CD4-positive, CD25-positive, alpha-beta regulatory T cell (primary cell): ENCODE results near the gene CATSPER4. TPM values are rescaled to one million over a fixed set of nuclear protein-coding genes. Genes with fewer than 3 reads are reported as not detected.

Experiments used
- ATAC-seq, 2 donors: fragments of 150-1000 bp; cut with Tn5 transposase; one replicate each; pipeline ENCODE4 v1.10.0; 2021; ENCODE audit warnings: low read depth in 2 of 2, moderate number of reproducible peaks in 2 of 2, moderate library complexity in 1 of 2
- DNase-seq, 3 donors: peaks; one replicate each; pipeline versions ENCODE4 v3.0.0 to v3.0.0-alpha.2; 2012 to 2022; ENCODE audit warnings: mixed read lengths in 1 of 3
- H3K27ac ChIP-seq: one replicate; pipeline ENCODE4 v1.7.0; 2013; ENCODE audit warnings: mild to moderate bottlenecking, low read length; ENCODE audit not compliant: insufficient read depth, poor library complexity, severe bottlenecking
- H3K27me3 ChIP-seq: one replicate; pipeline ENCODE4 v1.7.0; 2013; ENCODE audit warnings: low read length; ENCODE audit not compliant: control insufficient read depth, insufficient read depth
- H3K36me3 ChIP-seq: one replicate; pipeline ENCODE4 v1.7.0; 2013; ENCODE audit warnings: mild to moderate bottlenecking, low read length, moderate library complexity; ENCODE audit not compliant: control insufficient read depth, insufficient read depth
- H3K4me1 ChIP-seq: 2 replicates; pipeline ENCODE4 v1.7.0; 2013; ENCODE audit warnings: mild to moderate bottlenecking, low read length; ENCODE audit not compliant: insufficient read depth, control insufficient read depth, poor library complexity, severe bottlenecking
- H3K4me3 ChIP-seq: one replicate; pipeline ENCODE4 v1.7.0; 2013; ENCODE audit warnings: low read depth, mild to moderate bottlenecking, low read length, moderate library complexity
- H3K9me3 ChIP-seq, 2 experiments: 1 replicate in 1 of 2; 2 replicates in 1 of 2; pipeline ENCODE4 v1.7.0; 2013; ENCODE audit warnings: low read length in 2 of 2, mild to moderate bottlenecking in 1 of 2, moderate library complexity in 1 of 2; ENCODE audit not compliant: control insufficient read depth in 2 of 2
- H3K27ac Mint-ChIP-seq, 3 donors: one replicate each; pipeline ENCODE4 v1.8.0; 2020 to 2022; ENCODE audit warnings: mild to moderate bottlenecking in 3 of 3, mixed read lengths in 3 of 3, moderate library complexity in 2 of 3
- H3K27me3 Mint-ChIP-seq: one replicate; pipeline ENCODE4 v1.8.0; 2022; ENCODE audit warnings: mild to moderate bottlenecking, mixed read lengths
- H3K36me3 Mint-ChIP-seq: one replicate; pipeline ENCODE4 v1.8.0; 2020; ENCODE audit warnings: mixed read lengths
- H3K4me1 Mint-ChIP-seq, 4 donors: one replicate each; pipeline ENCODE4 v1.8.0; 2020 to 2022; ENCODE audit warnings: mixed read lengths in 4 of 4, mild to moderate bottlenecking in 1 of 4
- H3K4me3 Mint-ChIP-seq, 4 donors: one replicate each; pipeline ENCODE4 v1.8.0; 2020 to 2022; ENCODE audit warnings: mild to moderate bottlenecking in 4 of 4, mixed read lengths in 4 of 4, moderate library complexity in 3 of 4
- H3K9me3 Mint-ChIP-seq, 7 donors: one replicate each; pipeline ENCODE4 v1.8.0; 2020 to 2022; ENCODE audit warnings: mixed read lengths in 7 of 7, mild to moderate bottlenecking in 3 of 7, moderate library complexity in 2 of 7
- polyA plus RNA-seq, 4 donors: library from polyadenylated mRNA; unstranded; fragments of 300-500 nt; fragmentation: Illumina TruSeq; gene quantifications; one replicate each; pipeline ENCODE4 v1.2.3, GENCODE V29; 2021
- total RNA-seq: library from RNA; stranded (reverse); gene quantifications from one replicate; pipeline ENCODE4 v1.2.3, GENCODE V29; 2022

The CATSPER4 gene
- total and polyA plus RNA-seq, 5 donors from 2014 or later, result not detected

DNA sequence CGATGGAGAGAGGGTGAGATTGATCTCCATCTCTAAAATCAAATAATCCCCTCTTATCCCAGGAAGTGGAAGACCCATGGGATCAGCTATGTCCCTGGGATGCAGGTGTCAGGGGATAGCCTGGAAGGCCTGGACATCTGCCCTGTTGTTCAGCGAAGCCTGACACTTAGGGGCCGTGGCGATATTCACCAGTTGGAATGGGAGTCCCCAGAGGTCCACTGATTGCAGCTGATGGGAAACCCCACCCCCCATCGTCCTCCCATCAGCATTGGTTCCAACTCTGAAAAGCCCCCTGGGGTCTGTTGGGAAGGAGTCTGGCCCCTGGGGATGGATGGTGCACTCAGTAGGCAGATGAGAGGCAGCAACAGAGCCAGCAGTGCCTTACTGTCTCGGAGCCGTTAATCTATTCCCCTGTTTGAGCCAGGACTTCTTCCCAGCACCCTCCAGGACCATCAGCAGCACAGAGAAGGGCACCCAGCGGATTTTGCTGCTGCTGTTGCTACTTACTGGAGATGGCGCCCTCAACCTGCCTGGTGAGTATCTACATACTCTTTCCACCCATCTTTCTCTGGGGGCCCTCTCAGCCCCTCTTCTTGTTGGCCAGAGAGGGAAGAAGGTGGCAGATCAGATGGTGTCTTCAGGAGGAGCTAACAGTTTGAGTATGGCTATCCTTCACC lies 13.4 kb downstream of the CATSPER4 start:
- no peak for ATAC-seq
- no peaks in the 10 kb centered on the region for H3K27me3 ChIP-seq

DNA sequence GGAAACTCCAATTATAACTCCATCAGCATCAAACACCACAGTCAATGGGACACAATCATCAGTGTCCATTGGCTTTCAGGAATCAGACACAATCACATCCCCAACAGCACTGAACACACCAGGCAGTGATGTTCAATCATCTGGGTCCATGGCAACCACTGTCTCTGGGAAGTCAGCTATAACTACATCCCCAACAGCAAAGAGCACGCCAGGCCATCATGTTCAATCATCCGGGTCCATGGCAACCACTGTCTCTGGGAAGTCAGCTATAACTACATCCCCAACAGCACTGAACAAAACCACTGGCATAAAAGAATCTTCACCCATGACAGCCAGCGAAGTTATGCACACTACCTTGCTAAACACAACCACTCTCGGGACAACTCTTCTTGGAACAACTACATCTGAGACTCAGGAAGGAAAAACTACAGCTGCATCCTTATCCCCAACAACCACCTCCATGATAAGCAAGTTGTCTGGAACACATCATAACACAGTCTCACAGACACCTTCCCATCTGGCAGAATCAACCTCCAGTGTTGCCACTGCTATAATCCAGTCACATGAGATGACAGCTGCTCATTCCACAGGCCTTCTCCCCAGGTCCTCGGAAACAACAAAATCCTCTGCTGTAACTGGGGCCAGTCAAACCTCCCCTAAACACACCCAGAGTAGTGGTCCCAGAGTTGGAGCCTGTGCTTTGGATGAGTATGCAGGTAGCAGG lies 19.9 kb downstream of the CATSPER4 start:
- no peak for ATAC-seq
- H3K9me3 ChIP-seq, result no peaks in the 10 kb centered on the region
- no peaks in the 10 kb centered on the region for H3K36me3 Mint-ChIP-seq
- H3K4me3 ChIP-seq, result no peak overlapping the region
- H3K9me3 Mint-ChIP-seq, result no peaks in the 10 kb centered on the region
- no peaks in the 10 kb centered on the region for H3K36me3 ChIP-seq
- H3K4me1 ChIP-seq, result no peaks in the 10 kb centered on the region
- H3K27me3 ChIP-seq, result no peaks in the 10 kb centered on the region
- peaks cover 5% of the 10 kb centered on the region for H3K27me3 Mint-ChIP-seq
- H3K27ac Mint-ChIP-seq, result peak overlapping the region in 1 of 3 donors; percentile 20
- no peak overlapping the region for H3K27ac ChIP-seq
- no peak overlapping the region for H3K4me3 Mint-ChIP-seq
- DNase-seq, result no peak
- no peaks in the 10 kb centered on the region for H3K4me1 Mint-ChIP-seq

More for the DNA sequence above, 13.4 kb downstream of the CATSPER4 start:
- Mint-ChIP-seq H3K9me3 (no peaks in the 10 kb centered on the region), H3K27me3 (peaks cover 5% of the 10 kb centered on the region), H3K27ac (peak overlapping the region; percentile 32 to 98 (median 91)), H3K4me1 (peaks cover 5 to 47% (median 26%) of the 10 kb centered on the region in 4 donors), H3K36me3 (no peaks in the 10 kb centered on the region), H3K4me3 (no peak overlapping the region)
- no peak overlapping the region for H3K27ac ChIP-seq
- no peaks in the 10 kb centered on the region for H3K9me3 ChIP-seq
- DNase-seq, result peak in 1 of 3 donors; percentile 27
- no peaks in the 10 kb centered on the region for H3K36me3 ChIP-seq
- H3K4me3 ChIP-seq, result no peak overlapping the region
- peaks cover 29% of the 10 kb centered on the region for H3K4me1 ChIP-seq

DNA sequence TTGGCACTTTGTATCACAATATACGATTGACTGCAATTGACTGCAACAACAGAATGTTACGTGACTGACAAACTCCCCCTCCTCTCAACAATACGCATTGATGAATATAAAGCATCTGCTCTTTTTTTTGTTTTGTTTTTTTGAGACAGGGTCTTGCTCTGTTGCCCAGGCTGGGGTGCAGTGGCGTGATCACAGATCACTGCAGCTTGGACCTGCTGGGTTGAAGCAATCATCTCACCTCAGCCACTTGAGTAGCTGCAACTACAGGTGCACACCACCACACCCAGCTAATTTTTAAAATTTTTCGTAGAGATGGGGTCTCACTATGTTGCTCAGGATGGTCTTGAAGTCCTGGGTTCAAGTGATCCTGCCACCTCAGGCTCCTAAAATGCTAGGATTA lies 22.3 kb downstream of the CATSPER4 start:
- H3K4me3 Mint-ChIP-seq, result no peak overlapping the region
- H3K9me3 ChIP-seq, result no peaks in the 10 kb centered on the region
- no peaks in the 10 kb centered on the region for H3K36me3 Mint-ChIP-seq
- no peak overlapping the region for H3K27ac ChIP-seq
- no peaks in the 10 kb centered on the region for H3K9me3 Mint-ChIP-seq
- peaks cover 10% of the 10 kb centered on the region for H3K27me3 Mint-ChIP-seq
- no peaks in the 10 kb centered on the region for H3K4me1 ChIP-seq
- no peak for ATAC-seq
- no peaks in the 10 kb centered on the region for H3K27me3 ChIP-seq
- H3K4me1 Mint-ChIP-seq, result no peaks in the 10 kb centered on the region
- H3K36me3 ChIP-seq, result no peaks in the 10 kb centered on the region
- H3K27ac Mint-ChIP-seq, result peak overlapping the region in 1 of 3 donors; percentile 43
- no peak for DNase-seq
- no peak overlapping the region for H3K4me3 ChIP-seq

DNA sequence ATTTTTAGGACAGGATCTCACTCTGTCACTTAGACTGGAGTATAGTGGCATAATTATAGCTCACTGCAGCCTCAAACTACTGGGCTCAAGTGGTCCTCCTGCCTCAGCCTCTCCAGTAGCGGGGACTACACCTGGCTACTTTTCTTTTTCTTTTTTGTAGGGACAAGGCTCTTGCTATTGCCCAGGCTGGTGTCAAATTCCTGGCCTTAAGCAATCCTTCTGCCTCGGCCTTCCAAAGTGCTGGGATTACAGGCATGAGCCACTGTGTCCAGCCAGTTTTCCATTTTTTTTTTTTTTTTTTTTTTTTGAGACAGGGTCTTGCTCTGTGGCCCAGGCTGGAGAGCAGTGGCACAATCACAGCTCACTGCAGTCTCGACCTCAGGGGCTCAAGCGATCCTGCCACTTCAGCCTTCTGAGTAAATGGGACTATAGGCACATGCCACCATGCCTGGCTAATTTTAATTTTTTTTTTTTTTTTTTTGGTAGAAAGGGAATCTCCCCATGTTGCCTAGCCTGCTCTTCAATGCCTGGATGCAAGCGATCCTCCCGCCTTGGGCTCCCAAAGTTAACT lies 23.0 kb downstream of the CATSPER4 start:
- H3K27me3 ChIP-seq, result no peaks in the 10 kb centered on the region
- no peaks in the 10 kb centered on the region for H3K4me1 ChIP-seq
- no peaks in the 10 kb centered on the region for H3K9me3 Mint-ChIP-seq
- no peak overlapping the region for H3K27ac Mint-ChIP-seq
- no peak overlapping the region for H3K27ac ChIP-seq
- ATAC-seq, result no peak
- H3K27me3 Mint-ChIP-seq, result peaks cover 10% of the 10 kb centered on the region
- H3K9me3 ChIP-seq, result no peaks in the 10 kb centered on the region
- H3K4me3 ChIP-seq, result no peak overlapping the region
- H3K4me1 Mint-ChIP-seq, result no peaks in the 10 kb centered on the region
- no peaks in the 10 kb centered on the region for H3K36me3 Mint-ChIP-seq
- H3K36me3 ChIP-seq, result no peaks in the 10 kb centered on the region
- no peak overlapping the region for H3K4me3 Mint-ChIP-seq
- no peak for DNase-seq

DNA sequence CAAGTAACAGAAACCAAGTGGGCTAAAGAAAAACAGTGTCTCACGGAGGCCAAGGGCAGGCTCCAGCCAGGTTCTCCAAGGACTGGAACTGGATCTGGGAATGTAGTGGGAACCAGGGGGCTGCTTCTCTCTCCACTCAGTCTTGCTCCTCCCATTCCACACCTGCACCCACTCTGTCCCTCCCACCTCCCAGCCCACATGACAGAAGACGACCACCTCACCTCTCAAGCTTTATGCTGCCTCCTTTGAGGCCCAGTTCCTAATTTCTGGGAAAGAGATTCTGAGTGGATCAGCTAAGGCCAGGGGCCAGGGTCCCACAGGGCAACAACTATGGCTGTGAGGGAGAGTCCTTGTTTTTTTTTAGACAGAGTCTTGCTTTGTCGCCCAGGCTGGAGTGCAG lies 24.8 kb downstream of the CATSPER4 start:
- no peak for DNase-seq
- H3K4me3 Mint-ChIP-seq, result no peak overlapping the region
- Histone ChIP-seq H3K36me3 (no peaks in the 10 kb centered on the region), H3K27me3 (no peaks in the 10 kb centered on the region), H3K27ac (no peak overlapping the region), H3K9me3 (no peaks in the 10 kb centered on the region), H3K4me3 (no peak overlapping the region), H3K4me1 (no peaks in the 10 kb centered on the region)
- H3K9me3 Mint-ChIP-seq, result no peaks in the 10 kb centered on the region
- H3K27me3 Mint-ChIP-seq, result peaks cover 14% of the 10 kb centered on the region
- H3K36me3 Mint-ChIP-seq, result no peaks in the 10 kb centered on the region
- peak overlapping the region in 1 of 3 donors; percentile 41 for H3K27ac Mint-ChIP-seq
- ATAC-seq, result no peak
- no peaks in the 10 kb centered on the region for H3K4me1 Mint-ChIP-seq

DNA sequence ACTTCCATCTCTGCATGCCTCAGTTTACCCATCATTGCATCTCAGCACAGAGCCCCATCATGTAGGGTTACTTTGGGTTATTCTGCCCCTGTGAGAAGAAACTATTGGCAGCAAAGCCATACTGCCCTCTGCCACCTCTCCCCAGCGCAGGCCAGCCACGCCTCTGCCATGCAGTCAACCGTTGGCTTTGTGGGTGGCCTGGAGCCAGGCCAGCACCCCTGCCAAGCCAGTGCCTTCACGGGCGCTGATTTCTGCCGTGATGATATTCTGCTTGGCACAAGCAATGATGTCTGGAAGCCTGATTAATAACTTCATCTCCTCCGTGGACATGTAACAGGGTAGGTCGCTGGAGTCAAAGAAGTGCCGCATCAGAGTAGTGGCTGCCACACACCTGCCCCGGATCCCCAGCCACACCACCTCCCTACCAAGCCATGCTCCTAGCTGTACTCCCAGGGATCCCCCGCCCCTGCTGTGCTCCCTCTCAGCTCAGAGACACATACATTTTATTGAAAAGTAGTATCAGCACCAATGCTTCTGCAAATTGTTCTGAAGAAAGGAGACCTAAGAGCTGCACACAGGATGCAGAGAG lies 28.6 kb downstream of the CATSPER4 start:
- Mint-ChIP-seq H3K27me3 (peaks cover 14% of the 10 kb centered on the region), H3K4me3 (no peak overlapping the region), H3K36me3 (no peaks in the 10 kb centered on the region), H3K9me3 (no peaks in the 10 kb centered on the region), H3K27ac (no peak overlapping the region), H3K4me1 (no peaks in the 10 kb centered on the region)
- Histone ChIP-seq H3K27ac (no peak overlapping the region), H3K27me3 (peaks cover 3% of the 10 kb centered on the region), H3K4me3 (no peak overlapping the region), H3K4me1 (no peaks in the 10 kb centered on the region), H3K9me3 (no peaks in the 10 kb centered on the region), H3K36me3 (no peaks in the 10 kb centered on the region)
- ATAC-seq (no peak), DNase-seq (no peak)

DNA sequence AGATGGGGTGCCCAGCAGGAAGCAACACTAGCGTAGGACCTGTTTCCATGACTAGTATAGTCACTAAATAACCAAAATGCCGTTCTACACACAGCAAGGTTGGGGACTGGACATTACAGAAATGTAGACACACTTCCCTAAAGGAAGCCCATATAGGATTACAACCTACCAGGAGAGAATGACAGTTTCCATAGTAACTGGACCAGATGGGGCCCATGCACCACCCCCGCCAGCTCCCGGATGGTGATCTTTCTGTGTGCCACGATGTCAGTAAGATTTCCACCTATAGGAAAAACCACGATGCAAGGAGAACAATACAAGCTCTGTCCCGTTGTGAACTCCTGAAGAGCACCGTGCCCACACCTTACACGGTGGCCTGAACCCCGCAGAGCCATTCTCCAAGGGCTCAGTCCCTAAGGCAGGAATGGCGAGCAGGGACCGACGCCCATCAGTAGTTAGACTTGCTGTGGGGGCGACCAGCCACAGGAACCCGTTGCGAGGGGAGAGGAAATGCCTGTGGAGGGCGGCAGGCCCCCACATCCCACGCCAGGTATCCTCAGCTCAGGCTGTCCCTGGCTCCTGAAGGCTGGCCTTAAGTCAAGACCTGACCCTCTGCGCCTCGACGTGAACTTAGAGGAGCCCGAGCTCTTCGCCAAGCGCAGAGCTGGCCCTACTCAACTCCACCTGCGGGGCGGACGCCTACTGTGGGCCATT lies 30.0 kb downstream of the CATSPER4 start:
- H3K27me3 ChIP-seq, result peaks cover 3% of the 10 kb centered on the region
- peaks cover 13% of the 10 kb centered on the region for H3K27me3 Mint-ChIP-seq
- no peak for ATAC-seq

More for the DNA sequence above, 30.0 kb downstream of the CATSPER4 start:
- Histone ChIP-seq H3K4me3 (no peak overlapping the region), H3K9me3 (no peaks in the 10 kb centered on the region), H3K36me3 (no peaks in the 10 kb centered on the region), H3K4me1 (peaks cover 7% of the 10 kb centered on the region), H3K27ac (no peak overlapping the region)
- Mint-ChIP-seq H3K27ac (peak overlapping the region in 1 of 3 donors; percentile 20), H3K4me3 (no peak overlapping the region), H3K4me1 (peaks cover 0 to under 1% (median 0%) of the 10 kb centered on the region in 4 donors), H3K36me3 (no peaks in the 10 kb centered on the region), H3K9me3 (no peaks in the 10 kb centered on the region)
- DNase-seq, result no peak
